Mononuclear cell (primary cell): Measurements from ENCODE around the gene CALR. TPM values are rescaled to one million over a fixed set of nuclear protein-coding genes. Genes with fewer than 3 reads are reported as not detected.

Experiments used
- H3K27me3 ChIP-seq: 2 replicates; pipeline ENCODE4 v1.6.0; 2011; ENCODE audit warnings: low read length, control low read depth; ENCODE audit not compliant: insufficient read depth
- H3K4me1 ChIP-seq: 2 replicates; pipeline ENCODE4 v1.5.1; 2011; ENCODE audit warnings: mild to moderate bottlenecking, low read length, control low read depth; ENCODE audit not compliant: insufficient read depth
- H3K4me3 ChIP-seq: 2 replicates; pipeline ENCODE4 v1.5.1; 2011; ENCODE audit warnings: mild to moderate bottlenecking, low read length, moderate library complexity
- H3K9me3 ChIP-seq: 2 replicates; pipeline ENCODE4 v1.5.1; 2011; ENCODE audit warnings: low read depth, mild to moderate bottlenecking, control low read depth, low read length
- total RNA-seq: library from RNA; depleted of rRNA; stranded (reverse); fragments of >200 nt; gene quantifications from one replicate; pipeline ENCODE4 v1.2.3, GENCODE V29; 2012

The CALR gene
- total RNA-seq, 1 donor: 434 TPM

DNA sequence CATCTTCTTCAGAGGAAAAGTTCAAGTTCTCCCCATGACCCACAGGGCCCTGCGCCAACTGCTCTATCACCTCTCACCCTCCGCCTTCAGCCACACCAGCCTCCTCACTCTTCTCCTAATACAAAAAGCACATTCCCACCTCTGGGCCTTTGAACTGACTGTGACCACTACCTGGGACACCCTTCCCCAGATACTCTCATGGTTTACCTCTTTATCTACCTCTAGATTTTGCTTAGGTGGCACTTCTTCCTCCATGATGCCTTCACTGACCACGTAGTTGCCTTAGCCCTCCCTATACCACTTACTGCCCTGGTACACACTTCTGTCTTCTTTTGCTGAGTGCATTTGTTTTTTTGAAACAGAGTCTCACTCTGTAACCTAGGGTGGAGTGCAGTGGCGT lies 15.4 kb upstream of the CALR start:
- Histone ChIP-seq H3K4me3 (no peak overlapping the region), H3K27me3 (no peaks in the 10 kb centered on the region), H3K4me1 (peaks cover 11% of the 10 kb centered on the region), H3K9me3 (no peaks in the 10 kb centered on the region)

DNA sequence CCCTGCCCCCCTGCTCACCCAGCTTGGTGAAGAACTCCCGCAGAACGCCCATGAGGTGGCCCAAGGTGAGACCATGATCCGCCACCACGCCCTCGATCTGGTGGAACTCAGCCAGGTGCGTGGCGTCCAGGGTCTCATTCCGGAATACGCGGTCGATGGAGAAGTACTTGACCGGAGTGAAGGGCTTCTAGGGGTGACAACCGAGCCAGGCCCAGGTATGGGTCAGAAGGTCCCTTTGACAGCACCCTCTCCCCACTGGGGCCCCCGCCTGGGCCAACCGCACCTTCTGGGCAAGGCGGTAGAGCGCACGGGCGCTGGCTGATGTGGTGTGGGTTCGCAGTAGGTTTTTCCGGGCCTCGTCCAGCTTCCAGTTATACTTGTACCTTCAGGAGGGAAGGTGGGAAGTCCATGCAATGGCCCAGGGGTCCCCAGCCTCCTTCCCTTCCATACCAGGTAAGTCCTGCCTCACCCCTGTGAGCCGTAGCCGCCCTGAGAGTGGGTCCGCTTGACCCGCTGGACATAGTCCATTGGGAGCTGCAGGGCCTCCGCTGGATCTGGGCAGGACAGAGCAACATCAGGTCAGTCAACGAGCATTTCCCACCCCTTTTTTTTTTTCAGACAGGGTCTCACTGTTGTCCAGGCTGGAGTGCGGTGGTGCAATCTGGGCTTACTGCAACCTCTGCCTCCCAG lies 13.6 kb upstream of the CALR start:
- no peaks in the 10 kb centered on the region for H3K4me1 ChIP-seq
- no peaks in the 10 kb centered on the region for H3K9me3 ChIP-seq
- H3K27me3 ChIP-seq: no peaks in the 10 kb centered on the region
- H3K4me3 ChIP-seq: no peak overlapping the region

DNA sequence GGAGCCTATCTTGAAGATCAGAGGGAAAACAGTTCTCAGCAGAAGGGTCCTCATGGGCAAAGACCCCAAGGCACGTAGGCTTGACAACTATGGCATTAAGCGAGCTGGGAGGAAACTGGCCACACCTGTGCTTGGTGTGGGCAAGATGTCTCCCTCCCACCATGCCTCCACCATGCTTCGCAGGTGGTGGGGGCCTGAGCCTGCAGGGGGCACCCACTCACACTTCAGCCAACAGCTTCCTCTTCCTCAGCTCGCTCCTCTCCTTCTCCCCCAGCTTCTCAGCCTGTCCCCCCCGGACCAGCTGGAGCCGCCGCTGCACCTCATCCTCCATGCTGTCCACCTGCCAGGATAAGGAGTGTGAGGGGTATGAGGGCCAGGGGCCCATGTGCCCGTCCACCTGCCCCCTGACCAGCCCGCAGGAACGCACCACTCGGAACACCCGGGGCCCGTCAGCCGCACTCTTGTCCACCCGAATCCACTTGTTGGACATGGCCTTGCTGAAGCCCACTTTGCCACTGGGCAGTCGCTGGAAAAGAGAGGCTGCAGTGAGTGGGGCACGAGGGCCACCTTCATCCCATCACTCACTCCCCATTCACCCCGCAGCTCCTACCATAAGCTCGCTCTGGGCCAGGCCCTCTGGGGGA lies 8.3 kb upstream of the CALR start:
- Histone ChIP-seq H3K27me3 (no peaks in the 10 kb centered on the region), H3K4me1 (peaks cover 18% of the 10 kb centered on the region), H3K9me3 (no peaks in the 10 kb centered on the region), H3K4me3 (no peak overlapping the region)

DNA sequence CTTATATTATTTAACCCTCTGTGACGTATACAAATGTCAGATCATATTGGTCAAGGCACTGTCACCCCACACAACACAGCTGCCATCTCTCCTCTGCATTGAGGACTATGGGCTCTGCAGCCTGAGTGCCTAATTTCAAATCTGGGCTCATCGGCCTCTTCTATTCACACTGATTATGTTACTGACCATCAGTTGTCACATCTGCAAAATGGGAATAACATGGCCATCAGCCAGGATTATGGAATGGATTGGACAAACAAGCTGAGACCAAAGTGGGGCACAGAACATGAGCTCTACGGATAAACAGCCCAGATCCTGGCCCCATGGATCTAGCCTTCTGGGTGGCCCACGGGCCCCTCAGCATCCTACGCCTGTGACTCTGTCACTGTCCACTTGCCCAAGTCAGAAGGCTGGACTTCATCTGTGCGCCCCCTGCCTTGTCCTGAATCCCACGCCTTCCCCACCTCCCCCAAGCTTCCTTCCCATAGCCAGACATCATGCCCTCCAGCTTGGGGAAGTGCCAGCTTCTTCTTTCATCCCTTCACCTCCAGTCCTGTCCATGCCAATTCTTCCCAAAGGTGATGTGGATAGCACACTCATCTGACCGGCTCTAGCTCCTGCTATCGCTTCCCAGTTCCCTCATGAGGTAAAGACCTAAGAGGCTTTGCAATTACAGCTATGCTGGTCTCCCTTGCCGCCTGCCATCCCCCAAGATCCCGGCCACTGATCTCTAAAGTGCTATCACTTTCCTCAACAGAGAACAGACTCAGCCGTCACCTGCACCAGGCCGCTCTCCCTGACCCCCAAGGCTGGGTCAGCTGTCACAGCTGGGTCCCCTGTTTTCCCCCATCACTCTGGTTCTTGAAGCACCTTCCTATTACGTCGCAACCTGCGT lies 5.8 kb upstream of the CALR start:
- H3K27me3 ChIP-seq: no peaks in the 10 kb centered on the region
- H3K9me3 ChIP-seq: no peaks in the 10 kb centered on the region
- H3K4me3 ChIP-seq: peak overlapping the region; percentile 79
- peaks cover 35% of the 10 kb centered on the region for H3K4me1 ChIP-seq

DNA sequence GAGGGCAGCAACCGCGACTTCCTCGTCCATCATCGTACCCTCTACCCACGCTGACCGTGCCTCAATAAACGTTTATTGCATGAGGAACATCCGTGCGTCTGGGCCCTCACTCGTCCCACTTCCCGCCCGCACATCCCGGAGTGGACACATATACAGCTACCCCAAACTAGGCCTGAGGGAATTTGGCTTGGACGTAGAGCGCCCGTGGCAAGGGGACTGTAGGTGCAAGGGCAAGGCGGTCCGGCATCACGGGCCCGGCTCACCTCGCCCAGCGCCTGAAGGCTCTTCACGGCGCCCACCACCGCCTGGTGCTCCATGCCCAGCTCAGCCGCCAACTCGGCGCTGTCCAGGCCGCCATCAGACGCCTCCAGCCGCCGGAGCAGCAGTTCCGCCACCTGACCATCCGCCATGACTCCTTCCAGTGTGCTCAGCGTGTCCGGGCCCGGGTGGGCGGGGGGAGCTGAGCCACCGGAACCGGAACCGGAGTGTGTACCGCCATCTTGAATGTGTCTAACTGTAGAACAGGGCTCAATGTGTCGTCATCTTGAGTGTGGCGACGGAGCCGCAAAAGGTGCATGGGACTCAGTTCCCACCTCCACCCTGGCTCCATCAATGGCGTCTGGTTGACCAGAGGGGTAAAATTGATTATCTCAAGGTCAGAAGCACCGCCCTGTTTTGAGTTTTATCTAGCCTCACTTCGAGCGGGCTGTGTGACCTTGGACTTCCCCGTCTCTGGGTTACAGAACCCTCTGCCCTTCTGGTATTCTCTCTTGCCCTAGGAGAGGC lies 4.9 kb upstream of the CALR start, which contains the start of gene FARSA:
Gene FARSA (minus strand): TSS at position 425 of the 786 bp plus-strand sequence. CDS start 15 bp downstream, at position 410.
- Histone ChIP-seq H3K4me3 (peak within 1 kb of the TSS; percentile 79), H3K4me1 (peaks cover 40% of the 10 kb centered on the region)

DNA sequence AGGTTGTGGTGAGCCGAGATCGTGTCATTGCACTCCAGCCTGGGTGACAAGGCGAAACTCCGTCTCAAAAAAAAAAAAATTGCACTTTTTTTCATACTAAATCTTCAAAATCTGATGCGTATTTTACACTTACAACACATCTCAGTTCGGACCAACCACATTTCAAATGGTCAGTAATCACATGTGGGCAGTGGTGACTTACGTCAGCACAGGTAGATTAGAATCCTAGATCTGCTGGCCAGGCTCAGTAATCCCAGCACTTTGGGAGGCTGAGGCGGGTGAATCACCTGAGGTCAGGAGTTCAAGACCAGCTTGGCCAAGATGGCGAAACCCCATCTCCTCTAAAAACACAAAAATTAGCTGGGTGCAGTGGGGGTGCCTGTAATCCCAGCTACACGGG lies 3.3 kb upstream of the CALR start:
- Histone ChIP-seq H3K4me1 (peaks cover 51% of the 10 kb centered on the region), H3K27me3 (no peaks in the 10 kb centered on the region), H3K4me3 (no peak overlapping the region), H3K9me3 (no peaks in the 10 kb centered on the region)

More for the DNA sequence above, 4.9 kb upstream of the CALR start, which contains the start of gene FARSA:
- H3K27me3 ChIP-seq: no peaks in the 10 kb centered on the region
- no peaks in the 10 kb centered on the region for H3K9me3 ChIP-seq

DNA sequence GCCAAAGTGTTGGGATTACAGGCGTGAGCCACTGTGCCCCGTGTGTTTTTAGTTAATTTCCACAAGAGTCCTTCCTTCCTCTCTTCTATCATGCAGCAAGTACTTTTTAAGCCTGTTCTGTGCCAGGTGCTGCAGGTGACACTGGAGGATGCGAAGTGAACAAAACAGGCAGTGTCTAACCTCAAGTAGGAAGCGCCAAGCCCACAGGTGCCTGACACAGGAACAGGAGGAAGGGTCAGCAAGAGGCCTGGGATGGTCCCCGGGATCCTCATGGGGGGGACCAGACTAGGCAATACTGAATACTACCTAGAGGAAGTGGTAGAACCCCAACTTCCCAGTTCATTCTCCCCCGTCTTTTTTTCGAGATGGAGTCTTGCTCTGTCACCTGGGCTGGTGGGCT lies 1.8 kb upstream of the CALR start:
- H3K4me3 ChIP-seq: no peak overlapping the region
- no peaks in the 10 kb centered on the region for H3K27me3 ChIP-seq
- H3K9me3 ChIP-seq: no peaks in the 10 kb centered on the region
- peaks cover 66% of the 10 kb centered on the region for H3K4me1 ChIP-seq

DNA sequence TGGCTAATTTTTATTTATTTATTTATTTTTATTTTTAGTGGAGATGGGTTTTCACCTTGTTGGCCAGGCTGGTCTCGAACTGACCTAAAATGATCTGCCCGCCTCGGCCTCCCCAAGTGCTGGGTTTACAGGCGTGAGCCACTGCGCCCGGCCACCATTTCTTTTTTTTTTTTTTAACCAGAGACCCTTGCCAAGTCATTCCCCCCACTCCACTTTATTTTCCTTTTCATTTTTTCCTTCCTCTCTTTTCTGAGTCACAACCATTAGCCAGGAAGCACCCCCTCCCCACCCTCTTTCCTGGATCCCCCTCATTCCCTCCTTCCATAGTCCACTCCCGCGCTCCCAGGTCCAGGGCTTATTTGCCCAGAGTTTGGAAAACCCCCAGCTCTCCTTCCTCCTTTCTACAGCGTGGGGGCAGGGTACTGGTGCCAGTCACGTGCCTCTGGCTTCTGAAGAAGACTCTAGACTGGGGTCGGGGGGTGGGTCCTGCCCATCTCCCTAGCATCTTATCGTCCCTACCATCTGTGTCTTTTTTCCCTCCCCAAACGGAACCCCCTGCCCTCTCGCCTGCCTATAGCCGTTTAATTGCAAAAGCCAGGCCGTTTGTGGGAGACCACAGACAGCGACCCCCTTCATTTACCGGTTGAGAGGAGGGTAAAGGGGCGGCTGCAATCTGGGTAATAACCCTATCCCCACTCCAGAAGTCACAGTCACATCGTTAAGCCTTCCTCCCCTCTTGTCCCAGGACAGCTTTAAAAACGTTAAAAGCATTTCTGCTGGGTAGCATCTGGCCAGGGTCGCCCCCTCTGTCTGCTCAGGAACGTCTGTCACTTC lies 1.1 kb upstream of the CALR start:
- peaks cover 71% of the 10 kb centered on the region for H3K4me1 ChIP-seq
- H3K9me3 ChIP-seq: no peaks in the 10 kb centered on the region
- H3K27me3 ChIP-seq: no peaks in the 10 kb centered on the region
- peak overlapping the region; percentile 95 for H3K4me3 ChIP-seq

DNA sequence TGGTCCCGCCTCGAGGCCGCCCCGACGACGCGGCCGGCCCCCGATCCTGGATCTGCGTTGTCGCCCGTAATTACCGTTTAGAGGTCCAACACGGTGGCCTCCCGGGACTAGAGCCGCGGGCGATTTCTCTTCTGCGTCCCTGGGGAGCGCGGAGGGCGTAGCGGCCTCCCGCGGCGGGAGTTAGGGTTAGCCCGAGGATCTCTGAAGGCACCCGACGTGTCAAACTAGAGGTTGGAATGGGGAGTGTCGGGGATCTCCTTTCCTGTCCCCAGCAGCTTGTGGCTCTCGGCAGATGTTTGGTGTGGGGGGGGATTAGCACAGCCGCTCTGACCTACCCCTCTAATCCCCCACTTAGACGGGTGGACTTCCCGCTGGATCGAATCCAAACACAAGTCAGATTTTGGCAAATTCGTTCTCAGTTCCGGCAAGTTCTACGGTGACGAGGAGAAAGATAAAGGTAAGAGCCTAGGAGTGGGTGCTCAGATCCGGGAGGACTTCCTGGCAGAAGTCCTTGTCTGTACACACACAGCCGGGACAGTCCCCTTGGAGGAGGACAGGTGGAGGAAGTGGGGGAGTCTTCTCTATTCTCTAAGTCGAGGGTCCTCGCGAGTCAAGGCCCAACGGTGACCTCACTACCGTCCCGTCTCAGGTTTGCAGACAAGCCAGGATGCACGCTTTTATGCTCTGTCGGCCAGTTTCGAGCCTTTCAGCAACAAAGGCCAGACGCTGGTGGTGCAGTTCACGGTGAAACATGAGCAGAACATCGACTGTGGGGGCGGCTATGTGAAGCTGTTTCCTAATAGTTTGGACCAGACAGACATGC lies 581 bp downstream of the CALR start:
- peak overlapping the region; percentile 95 for H3K4me3 ChIP-seq
- H3K27me3 ChIP-seq: no peaks in the 10 kb centered on the region
- no peaks in the 10 kb centered on the region for H3K9me3 ChIP-seq
- peaks cover 69% of the 10 kb centered on the region for H3K4me1 ChIP-seq

DNA sequence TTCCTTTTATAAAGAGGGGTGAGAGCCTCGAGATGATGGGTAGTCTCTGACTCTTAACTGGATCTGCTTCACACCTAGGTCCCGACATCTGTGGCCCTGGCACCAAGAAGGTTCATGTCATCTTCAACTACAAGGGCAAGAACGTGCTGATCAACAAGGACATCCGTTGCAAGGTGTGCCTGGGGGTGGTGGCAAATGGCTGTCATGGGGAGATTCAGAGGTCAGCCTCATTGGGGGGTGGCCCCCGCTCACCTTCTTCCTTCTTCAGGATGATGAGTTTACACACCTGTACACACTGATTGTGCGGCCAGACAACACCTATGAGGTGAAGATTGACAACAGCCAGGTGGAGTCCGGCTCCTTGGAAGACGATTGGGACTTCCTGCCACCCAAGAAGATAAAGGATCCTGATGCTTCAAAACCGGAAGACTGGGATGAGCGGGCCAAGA lies 1.6 kb downstream of the CALR start:
- H3K27me3 ChIP-seq: no peaks in the 10 kb centered on the region
- peak overlapping the region; percentile 95 for H3K4me3 ChIP-seq
- no peaks in the 10 kb centered on the region for H3K9me3 ChIP-seq
- H3K4me1 ChIP-seq: peaks cover 72% of the 10 kb centered on the region

DNA sequence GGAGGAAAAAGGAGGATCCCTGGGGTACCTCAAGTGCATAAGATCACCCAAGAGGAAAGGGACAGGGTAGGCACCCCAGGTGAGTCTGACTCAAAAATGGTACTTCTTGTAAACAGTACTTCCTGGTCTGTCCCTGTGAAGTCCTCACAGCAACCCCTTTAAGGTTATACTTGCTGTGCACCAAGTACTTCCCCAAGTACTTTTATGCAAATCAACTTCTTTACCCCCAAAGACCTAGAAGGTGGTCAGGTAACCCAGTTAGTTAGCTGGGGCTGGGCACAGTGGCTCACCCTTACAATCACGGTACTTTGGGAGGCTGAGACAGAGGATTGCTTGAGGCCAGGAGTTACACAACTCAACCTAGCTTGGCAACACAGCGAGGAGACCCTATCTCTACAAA lies 2.5 kb downstream of the CALR start:
- no peak overlapping the region for H3K4me3 ChIP-seq
- peaks cover 76% of the 10 kb centered on the region for H3K4me1 ChIP-seq
- H3K9me3 ChIP-seq: no peaks in the 10 kb centered on the region
- no peaks in the 10 kb centered on the region for H3K27me3 ChIP-seq

DNA sequence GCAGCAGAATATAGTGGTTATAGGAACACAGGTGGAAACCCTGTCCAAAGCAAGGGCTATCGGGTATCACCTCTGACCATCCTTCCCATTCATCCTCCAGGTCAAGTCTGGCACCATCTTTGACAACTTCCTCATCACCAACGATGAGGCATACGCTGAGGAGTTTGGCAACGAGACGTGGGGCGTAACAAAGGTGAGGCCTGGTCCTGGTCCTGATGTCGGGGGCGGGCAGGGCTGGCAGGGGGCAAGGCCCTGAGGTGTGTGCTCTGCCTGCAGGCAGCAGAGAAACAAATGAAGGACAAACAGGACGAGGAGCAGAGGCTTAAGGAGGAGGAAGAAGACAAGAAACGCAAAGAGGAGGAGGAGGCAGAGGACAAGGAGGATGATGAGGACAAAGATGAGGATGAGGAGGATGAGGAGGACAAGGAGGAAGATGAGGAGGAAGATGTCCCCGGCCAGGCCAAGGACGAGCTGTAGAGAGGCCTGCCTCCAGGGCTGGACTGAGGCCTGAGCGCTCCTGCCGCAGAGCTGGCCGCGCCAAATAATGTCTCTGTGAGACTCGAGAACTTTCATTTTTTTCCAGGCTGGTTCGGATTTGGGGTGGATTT lies 5.1 kb downstream of the CALR start:
- Histone ChIP-seq H3K27me3 (no peaks in the 10 kb centered on the region), H3K4me3 (no peak overlapping the region), H3K4me1 (peaks cover 68% of the 10 kb centered on the region), H3K9me3 (no peaks in the 10 kb centered on the region)
